ENCODE measurements around the gene MFSD11.
"Not testable (repeated sequence)": the region's sequence is repeated elsewhere in the genome, so short reads cannot be mapped to it uniquely, and the experiment has no call there.

Gene MFSD11

DNA sequence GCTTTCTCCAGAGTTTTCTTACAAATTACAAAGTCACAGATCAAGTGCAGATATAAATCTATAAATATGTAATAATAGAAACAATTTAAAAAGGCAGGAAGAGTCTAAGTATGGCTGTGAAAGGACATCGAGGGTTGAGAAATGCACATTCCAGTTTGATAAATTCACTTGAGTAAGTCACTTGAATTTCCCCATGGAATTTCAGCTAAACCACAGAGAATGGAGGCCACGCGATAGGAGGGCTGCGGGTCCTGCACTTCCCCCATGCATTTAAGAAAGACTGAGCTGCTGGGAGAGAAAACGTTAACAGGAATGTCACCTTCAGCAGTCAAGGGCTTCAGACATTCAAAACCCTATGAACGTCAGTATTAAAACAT, 21.1 kb upstream of the MFSD11 start:
- no peak for DNase-seq (ENCODE audit: low read depth)
- no peak overlapping the region for H3K4me3 ChIP-seq (ENCODE audit: low read depth, low read length)
- TF ChIP-seq, protein P1, sequence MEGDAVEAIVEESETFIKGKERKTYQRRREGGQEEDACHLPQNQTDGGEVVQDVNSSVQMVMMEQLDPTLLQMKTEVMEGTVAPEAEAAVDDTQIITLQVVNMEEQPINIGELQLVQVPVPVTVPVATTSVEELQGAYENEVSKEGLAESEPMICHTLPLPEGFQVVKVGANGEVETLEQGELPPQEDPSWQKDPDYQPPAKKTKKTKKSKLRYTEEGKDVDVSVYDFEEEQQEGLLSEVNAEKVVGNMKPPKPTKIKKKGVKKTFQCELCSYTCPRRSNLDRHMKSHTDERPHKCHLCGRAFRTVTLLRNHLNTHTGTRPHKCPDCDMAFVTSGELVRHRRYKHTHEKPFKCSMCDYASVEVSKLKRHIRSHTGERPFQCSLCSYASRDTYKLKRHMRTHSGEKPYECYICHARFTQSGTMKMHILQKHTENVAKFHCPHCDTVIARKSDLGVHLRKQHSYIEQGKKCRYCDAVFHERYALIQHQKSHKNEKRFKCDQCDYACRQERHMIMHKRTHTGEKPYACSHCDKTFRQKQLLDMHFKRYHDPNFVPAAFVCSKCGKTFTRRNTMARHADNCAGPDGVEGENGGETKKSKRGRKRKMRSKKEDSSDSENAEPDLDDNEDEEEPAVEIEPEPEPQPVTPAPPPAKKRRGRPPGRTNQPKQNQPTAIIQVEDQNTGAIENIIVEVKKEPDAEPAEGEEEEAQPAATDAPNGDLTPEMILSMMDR (IDR thresholded peaks at IDR 0.05; ENCODE audit: control insufficient read depth, extremely low read depth, insufficient read depth) = no peak

DNA sequence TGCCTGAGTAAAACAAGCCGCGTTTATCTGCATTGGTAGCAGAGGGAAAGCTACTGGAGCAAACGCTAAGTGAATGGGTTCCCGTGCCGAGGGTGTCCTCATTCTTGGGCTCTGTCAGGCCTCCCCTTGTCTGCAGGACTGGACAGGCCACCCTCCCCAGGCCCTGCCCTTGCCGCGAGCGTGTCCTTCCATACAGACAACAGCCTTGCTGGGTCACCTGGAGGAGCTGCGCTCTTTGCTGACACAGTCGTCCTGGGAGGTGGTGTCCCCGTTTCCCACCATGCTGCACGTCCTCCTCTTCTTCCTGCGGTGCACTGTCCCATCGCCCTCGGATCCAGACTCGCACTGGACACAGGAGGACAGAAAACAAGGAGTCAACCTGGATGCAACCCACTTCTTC, 19.4 kb upstream of the MFSD11 start:
- DNase-seq (ENCODE audit: low read depth) = no peak
- H3K4me3 ChIP-seq (ENCODE audit: low read depth, low read length) = no peak overlapping the region
- TF ChIP-seq, protein P1 (IDR thresholded peaks at IDR 0.05; ENCODE audit: control insufficient read depth, extremely low read depth, insufficient read depth) = no peak

DNA sequence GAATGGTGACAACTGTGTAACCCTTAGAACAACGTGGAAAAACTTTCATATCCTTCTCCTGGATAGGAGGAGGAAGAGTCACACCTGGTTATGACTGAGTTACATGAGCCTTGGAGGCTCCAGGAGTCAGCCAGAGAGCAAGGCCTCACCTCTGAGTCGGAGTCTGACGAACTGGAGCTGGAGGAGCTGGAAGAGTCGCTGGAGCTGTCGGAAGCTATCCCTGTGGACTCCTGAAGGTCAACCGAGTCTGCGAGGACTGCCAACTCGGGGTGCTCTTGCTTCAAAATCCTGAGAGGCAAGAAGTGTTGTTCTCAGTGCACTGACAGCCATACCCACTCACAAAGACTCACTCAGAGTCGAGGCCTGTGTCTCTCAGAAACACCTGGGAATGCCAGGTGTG, 17.7 kb upstream of the MFSD11 start:
- no peak for DNase-seq (ENCODE audit: low read depth)
- no peak overlapping the region for H3K4me3 ChIP-seq (ENCODE audit: low read depth, low read length)
- TF ChIP-seq, protein P1 (IDR thresholded peaks at IDR 0.05; ENCODE audit: control insufficient read depth, extremely low read depth, insufficient read depth) = no peak

DNA sequence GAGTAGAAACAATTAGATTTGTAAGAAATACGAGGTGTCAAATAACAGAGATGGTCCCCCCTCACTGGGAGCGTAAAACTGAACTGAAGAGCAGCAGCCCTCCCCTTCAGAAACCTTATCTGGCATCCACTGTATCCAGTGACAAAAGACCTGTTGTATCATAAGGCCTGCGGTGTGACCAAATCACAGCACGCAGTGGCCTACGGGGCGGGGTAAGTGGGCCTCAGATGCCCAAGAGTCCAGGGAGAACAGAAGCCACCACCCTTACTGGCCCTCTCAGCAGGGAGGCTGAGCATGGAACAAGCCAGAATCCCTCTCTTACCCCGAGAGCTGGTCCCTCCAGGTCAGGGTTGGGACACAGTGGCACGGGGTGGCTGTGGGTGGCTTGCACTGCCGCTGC, 17.0 kb upstream of the MFSD11 start:
- H3K4me3 ChIP-seq (ENCODE audit: low read depth, low read length) = no peak overlapping the region
- TF ChIP-seq, protein P1 (IDR thresholded peaks at IDR 0.05; ENCODE audit: control insufficient read depth, extremely low read depth, insufficient read depth) = no peak
- DNase-seq (ENCODE audit: low read depth) = no peak

DNA sequence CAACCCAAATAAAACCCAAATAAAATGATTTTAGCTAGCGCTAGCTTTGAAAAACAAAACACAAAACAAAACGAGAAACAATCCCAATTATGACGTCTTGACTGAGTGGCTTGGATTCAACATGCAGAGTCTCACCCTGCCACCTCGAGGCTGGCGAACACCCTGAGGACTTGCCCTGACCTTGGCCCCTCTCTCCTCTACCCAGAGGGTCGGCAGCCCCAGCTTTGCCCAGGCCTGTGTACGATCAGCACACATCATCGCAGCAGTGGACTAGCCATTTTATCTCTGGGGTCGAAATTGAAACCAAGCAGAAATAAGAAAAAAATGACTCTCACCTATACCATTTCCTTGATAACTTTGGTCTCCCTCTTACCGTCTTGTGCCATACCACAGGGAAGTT, 16.5 kb upstream of the MFSD11 start:
- DNase-seq (ENCODE audit: low read depth) = no peak
- TF ChIP-seq, protein P1 (IDR thresholded peaks at IDR 0.05; ENCODE audit: control insufficient read depth, extremely low read depth, insufficient read depth) = no peak
- H3K4me3 ChIP-seq (ENCODE audit: low read depth, low read length) = no peak overlapping the region

DNA sequence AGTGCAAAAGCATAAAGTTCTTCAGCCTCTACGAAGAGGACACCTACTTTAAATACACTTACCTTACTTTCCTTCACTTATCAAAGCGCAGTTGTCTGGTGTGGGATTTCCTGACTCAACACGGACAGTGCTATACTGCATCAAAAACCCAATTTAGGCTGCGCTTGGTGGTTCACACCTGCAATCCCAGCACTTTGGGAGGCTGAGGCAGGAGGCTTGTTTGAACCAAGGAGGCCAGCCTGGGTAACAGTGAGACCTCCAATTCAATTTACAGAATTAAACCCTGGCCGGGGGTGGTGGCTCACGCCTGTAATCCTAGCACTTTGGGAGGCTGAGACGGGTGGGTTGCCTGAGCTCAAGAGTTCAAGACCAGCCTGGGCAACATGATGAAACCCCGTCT, 15.6 kb upstream of the MFSD11 start:
- no peak overlapping the region for H3K4me3 ChIP-seq (ENCODE audit: low read depth, low read length)
- DNase-seq (ENCODE audit: low read depth) = no peak
- TF ChIP-seq, protein P1 (IDR thresholded peaks at IDR 0.05; ENCODE audit: control insufficient read depth, extremely low read depth, insufficient read depth) = no peak

DNA sequence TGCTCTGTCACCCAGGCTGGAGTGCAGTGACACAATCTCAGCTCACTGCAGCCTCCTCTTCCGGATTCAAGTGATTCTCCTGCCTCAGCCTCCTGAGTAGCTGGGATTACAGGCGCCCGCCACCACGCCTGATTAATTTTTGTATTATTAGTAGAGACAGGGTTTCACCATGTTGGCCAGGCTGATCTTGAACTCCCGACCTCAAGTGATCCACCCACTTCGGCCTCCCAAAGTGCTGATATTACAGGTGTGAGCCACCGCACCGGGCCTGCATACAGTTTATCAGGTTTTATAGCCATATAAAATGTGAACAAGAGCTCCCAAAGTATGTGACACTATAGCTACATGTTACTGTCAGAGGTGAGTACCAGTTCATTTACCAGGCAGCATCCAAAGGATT, 14.9 kb upstream of the MFSD11 start:
- DNase-seq (ENCODE audit: low read depth); H3K4me3 ChIP-seq (ENCODE audit: low read depth, low read length): not testable (repeated sequence)

DNA sequence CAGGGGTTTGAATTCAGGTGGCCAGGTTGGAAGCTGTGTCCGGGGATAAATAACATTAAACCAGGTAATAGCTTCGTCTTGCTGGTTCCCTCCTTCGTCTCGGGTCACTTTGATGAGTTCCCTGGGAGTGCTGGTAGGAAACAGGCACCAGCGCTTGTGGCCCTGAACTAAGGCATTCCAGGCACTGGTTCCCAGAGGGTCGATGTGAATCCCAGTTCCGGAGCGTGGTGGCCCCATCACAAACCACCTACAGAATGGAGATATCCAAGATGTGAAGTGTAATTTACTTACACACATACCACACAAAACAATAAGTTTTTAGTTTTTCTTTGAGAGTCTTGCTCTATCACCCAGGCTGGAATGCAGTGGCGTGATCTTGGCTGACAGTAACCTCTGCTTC, 14.1 kb upstream of the MFSD11 start:
- TF ChIP-seq, protein P1 (IDR thresholded peaks at IDR 0.05; ENCODE audit: control insufficient read depth, extremely low read depth, insufficient read depth) = no peak
- H3K4me3 ChIP-seq (ENCODE audit: low read depth, low read length) = no peak overlapping the region
- DNase-seq (ENCODE audit: low read depth) = no peak

All from LNCaP clone FGC (cell line).